Measurements from ENCODE around the gene GAGE10.

- no peak for TF ChIP-seq CTCF (IDR thresholded peaks at IDR 0.05)
- no peak for TF ChIP-seq EZH2 (IDR thresholded peaks at IDR 0.05)
Observed at GRCh38 chrX:49300703-49301102, 2.7 kb upstream of the GAGE10 start.
